Tibial artery (tissue), 4 donors: ENCODE results near the gene BARX2.

ENCODE experiments used
- DNase-seq, 2 donors: peaks; one replicate each; pipeline ENCODE4 v3.0.0-alpha.2; 2019
- H3K27ac ChIP-seq, 2 donors: fragments of 200-600 bp; sonication (generic) in 1 of 2; 1 replicate in 1 of 2; 2 replicates in 1 of 2; pipeline ENCODE4 v1.5.1; 2018 to 2019; ENCODE audit warnings: mild to moderate bottlenecking in 1 of 2
- H3K27me3 ChIP-seq, 2 donors: fragments of 200-600 bp; sonication (generic) in 1 of 2; one replicate each; pipeline versions ENCODE4 v1.5.1 to v1.6.0; 2016 to 2019
- H3K36me3 ChIP-seq, 3 donors: fragments of 200-600 bp; sonication (generic) in 2 of 3; one replicate each; pipeline ENCODE4 v1.5.1; 2016 to 2019; ENCODE audit warnings: mild to moderate bottlenecking in 2 of 3
- H3K4me1 ChIP-seq, 4 donors: fragments of 200-600 bp; sonication (generic) in 2 of 4; 1 replicate in 3 of 4; 2 replicates in 1 of 4; pipeline ENCODE4 v1.5.1; 2016 to 2019
- H3K4me3 ChIP-seq, 2 donors: fragments of 200-600 bp; sonication (generic) in 1 of 2; 1 replicate in 1 of 2; 2 replicates in 1 of 2; pipeline ENCODE4 v1.5.1; 2018 to 2019; ENCODE audit warnings: mild to moderate bottlenecking in 2 of 2
- H3K9me3 ChIP-seq, 3 donors: fragments of 200-600 bp; sonication (generic) in 1 of 3; one replicate each; pipeline ENCODE4 v1.5.1; 2016 to 2019
- intact Hi-C: fragments of 100-400 bp; cut with DNase I; formaldehyde crosslinking; loops from one replicate; pipeline ENCODE4 v1.15.0; 2023; ENCODE audit warnings: low total_unique reads
- TF ChIP-seq, protein P1 (sequence below), 2 experiments: fragments of 200-600 bp in 1 of 2; fragments of 450-650 bp in 1 of 2; IDR thresholded peaks; one replicate each; pipeline ENCODE4 v1.5.1; 2017 to 2019; ENCODE audit warnings: antibody characterized with exemption in 2 of 2, mild to moderate bottlenecking in 1 of 2, moderate library complexity in 1 of 2

The BARX2 gene

DNA sequence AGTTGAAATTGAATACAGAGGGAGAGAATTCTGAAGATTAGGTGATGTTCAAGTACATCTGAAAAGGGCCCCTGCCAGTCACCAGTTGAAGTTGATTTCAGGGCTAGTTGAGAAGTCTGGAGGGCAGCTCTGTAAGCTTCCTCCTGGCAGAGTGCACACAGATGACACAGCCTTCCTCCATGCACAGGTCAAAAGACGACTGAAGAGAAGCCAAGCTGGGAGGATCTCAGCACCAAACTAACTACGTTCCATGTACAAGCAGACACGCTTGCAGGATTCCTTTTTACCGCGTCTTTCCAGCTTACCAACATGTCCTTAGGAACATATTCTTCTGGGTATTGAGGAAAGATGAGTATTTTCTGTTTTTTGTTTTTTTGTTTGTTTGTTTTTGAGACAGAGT lies 7.9 kb downstream of the BARX2 start:
- H3K27ac ChIP-seq, result no peak overlapping the region

DNA sequence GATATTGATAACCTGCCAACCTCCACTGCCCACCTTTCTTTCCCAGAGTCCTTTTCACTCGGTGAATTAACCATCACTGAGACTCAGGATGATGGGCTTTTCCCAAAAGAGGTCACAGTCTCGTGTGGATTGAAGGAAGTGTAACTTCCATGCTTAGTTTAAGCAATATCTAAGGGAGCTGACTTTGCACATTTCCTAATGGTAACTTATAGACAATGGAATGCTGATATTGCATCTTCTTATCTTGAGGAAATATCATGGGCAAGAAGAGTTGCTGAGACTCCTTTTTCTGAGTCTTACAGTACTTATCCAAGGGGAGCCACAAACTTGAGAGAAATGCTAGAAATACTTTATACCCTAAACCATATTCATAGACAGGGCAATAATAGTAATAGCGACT lies 8.8 kb downstream of the BARX2 start:
- Histone ChIP-seq H3K36me3 (no peaks in the 10 kb centered on the region), H3K9me3 (no peaks in the 10 kb centered on the region), H3K27ac (no peak overlapping the region), H3K4me1 (no peaks in the 10 kb centered on the region), H3K27me3 (peaks cover 0 to 18% of the 10 kb centered on the region in 2 donors), H3K4me3 (no peak overlapping the region)
- TF ChIP-seq, protein P1, sequence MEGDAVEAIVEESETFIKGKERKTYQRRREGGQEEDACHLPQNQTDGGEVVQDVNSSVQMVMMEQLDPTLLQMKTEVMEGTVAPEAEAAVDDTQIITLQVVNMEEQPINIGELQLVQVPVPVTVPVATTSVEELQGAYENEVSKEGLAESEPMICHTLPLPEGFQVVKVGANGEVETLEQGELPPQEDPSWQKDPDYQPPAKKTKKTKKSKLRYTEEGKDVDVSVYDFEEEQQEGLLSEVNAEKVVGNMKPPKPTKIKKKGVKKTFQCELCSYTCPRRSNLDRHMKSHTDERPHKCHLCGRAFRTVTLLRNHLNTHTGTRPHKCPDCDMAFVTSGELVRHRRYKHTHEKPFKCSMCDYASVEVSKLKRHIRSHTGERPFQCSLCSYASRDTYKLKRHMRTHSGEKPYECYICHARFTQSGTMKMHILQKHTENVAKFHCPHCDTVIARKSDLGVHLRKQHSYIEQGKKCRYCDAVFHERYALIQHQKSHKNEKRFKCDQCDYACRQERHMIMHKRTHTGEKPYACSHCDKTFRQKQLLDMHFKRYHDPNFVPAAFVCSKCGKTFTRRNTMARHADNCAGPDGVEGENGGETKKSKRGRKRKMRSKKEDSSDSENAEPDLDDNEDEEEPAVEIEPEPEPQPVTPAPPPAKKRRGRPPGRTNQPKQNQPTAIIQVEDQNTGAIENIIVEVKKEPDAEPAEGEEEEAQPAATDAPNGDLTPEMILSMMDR (IDR thresholded peaks at IDR 0.05), result no peak
- intact Hi-C loops, result no loop called here
- no peak for DNase-seq

More for the DNA sequence above, 7.9 kb downstream of the BARX2 start:
- H3K4me1 ChIP-seq, result no peaks in the 10 kb centered on the region
- no peaks in the 10 kb centered on the region for H3K36me3 ChIP-seq
- DNase-seq, result no peak
- intact Hi-C loops, result no loop called here
- TF ChIP-seq, protein P1 (IDR thresholded peaks at IDR 0.05), result no peak
- peaks cover 0 to 14% of the 10 kb centered on the region in 2 donors for H3K27me3 ChIP-seq
- no peak overlapping the region for H3K4me3 ChIP-seq
- H3K9me3 ChIP-seq, result no peaks in the 10 kb centered on the region

DNA sequence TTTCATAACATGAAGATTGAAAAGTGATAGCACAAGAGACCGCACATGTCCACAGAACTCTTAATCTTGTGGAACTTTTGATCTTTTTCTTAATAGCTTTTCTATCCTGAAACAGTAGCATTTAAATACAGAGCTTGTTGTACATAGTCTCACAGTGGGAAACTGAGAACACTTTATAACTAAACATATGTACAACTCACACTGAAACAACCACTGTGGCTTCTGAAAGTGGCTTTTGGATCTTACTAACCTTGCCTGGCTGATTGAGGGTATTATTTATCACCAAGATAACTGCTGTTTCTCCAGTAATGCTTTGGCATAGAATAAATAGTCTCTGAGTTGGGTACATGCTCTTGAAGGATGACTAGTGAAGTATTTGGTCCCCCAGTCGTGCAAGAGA lies 10.2 kb downstream of the BARX2 start:
- H3K4me1 ChIP-seq, result no peaks in the 10 kb centered on the region
- H3K27me3 ChIP-seq, result peaks cover 0 to 24% of the 10 kb centered on the region in 2 donors
- intact Hi-C loops, result no loop called here
- no peak for DNase-seq
- TF ChIP-seq, protein P1 (IDR thresholded peaks at IDR 0.05), result no peak
- no peaks in the 10 kb centered on the region for H3K36me3 ChIP-seq
- H3K27ac ChIP-seq, result no peak overlapping the region
- no peaks in the 10 kb centered on the region for H3K9me3 ChIP-seq
- no peak overlapping the region for H3K4me3 ChIP-seq

DNA sequence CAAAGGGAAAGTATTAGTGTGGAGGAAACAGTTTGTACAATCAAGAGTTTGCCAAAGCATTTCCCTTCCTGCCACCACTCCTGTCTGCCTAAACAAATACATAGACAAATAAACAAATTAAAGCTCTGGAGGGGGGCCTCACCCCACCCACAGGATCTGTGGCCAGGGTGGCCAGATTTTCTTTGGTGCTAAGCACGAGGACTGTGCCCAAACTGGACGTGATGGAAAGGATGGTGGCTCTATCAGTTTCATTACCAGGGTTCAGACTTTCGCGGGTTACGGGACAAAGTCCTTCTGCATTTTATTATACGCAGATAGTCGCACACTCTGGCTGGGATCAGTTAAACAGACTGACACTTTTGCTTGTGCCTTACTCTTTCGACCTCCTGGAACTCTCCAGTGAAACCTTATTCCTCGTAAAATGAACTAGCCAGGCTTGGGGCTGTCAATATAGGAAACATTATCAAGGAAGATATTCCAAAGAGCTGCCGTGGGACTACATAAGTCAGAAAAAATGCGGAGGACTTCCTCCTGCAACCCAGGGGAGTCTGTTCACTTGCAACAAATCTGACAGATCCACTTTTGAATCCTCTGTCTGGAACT lies 11.2 kb downstream of the BARX2 start:
- H3K27me3 ChIP-seq, result peaks cover 0 to 31% of the 10 kb centered on the region in 2 donors
- intact Hi-C loops, result no loop called here
- no peaks in the 10 kb centered on the region for H3K36me3 ChIP-seq
- H3K4me1 ChIP-seq, result no peaks in the 10 kb centered on the region
- TF ChIP-seq, protein P1 (IDR thresholded peaks at IDR 0.05), result no peak
- no peaks in the 10 kb centered on the region for H3K9me3 ChIP-seq
- no peak overlapping the region for H3K27ac ChIP-seq
- DNase-seq, result no peak
- no peak overlapping the region for H3K4me3 ChIP-seq

DNA sequence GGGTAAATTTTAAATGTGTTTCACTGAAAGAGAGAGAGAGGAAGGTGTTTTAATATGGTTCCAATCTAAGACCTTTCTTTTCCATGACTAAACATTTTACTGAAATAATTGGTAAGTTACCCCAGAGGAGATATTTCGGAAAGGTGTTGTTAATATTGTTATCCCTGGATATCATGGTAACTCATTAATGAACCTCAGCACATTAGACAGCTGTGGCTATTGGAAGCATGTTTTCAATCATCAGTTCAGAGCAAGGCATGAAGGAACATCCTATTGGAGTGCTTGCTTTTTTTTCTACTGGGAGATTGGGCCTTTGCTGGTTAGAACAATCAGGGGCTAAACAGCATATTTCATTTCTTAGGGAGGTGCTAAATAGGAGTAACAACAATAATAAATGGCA lies 11.8 kb downstream of the BARX2 start:
- Histone ChIP-seq H3K36me3 (no peaks in the 10 kb centered on the region), H3K9me3 (no peaks in the 10 kb centered on the region), H3K27me3 (peaks cover 0 to 35% of the 10 kb centered on the region in 2 donors), H3K4me3 (no peak overlapping the region), H3K4me1 (no peaks in the 10 kb centered on the region), H3K27ac (no peak overlapping the region)
- TF ChIP-seq, protein P1 (IDR thresholded peaks at IDR 0.05), result no peak
- intact Hi-C loops, result no loop called here
- DNase-seq, result no peak

DNA sequence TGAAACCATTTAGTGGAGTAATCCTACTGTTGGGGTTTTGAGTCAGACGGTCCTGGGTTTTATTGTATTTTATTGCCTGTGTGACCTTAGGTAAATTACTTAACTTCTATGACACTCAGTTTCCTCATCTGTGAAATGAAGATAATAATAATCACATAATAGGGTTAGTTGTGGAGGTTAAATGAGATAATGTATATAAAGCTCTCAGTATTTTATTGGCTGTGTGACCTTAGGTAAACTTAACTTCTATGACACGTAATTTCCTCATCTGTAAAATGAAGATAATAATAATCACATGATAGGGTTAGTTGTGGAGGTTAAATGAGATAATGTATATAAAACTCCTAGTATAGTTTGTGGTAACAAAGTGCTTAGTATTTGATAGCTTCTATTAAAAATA lies 13.2 kb downstream of the BARX2 start:
- intact Hi-C loops, result no loop called here
- TF ChIP-seq, protein P1 (IDR thresholded peaks at IDR 0.05), result no peak
- H3K36me3 ChIP-seq, result no peaks in the 10 kb centered on the region
- H3K9me3 ChIP-seq, result no peaks in the 10 kb centered on the region
- no peaks in the 10 kb centered on the region for H3K4me1 ChIP-seq
- H3K4me3 ChIP-seq, result no peak overlapping the region
- H3K27me3 ChIP-seq, result peaks cover 0 to 31% of the 10 kb centered on the region in 2 donors
- no peak for DNase-seq
- no peak overlapping the region for H3K27ac ChIP-seq
